ENCODE results near the gene TNNC1. TPM values are rescaled to one million over a fixed set of nuclear protein-coding genes. Genes with fewer than 3 reads are reported as not detected.

Gene TNNC1
- total and polyA plus RNA-seq, 10 of the 15 experiments (the other 5 are each of a cell fraction or from before 2014, with no cell fraction given), result 0.13 to 1.3 (median 0.53) TPM; not detected in 2

DNA sequence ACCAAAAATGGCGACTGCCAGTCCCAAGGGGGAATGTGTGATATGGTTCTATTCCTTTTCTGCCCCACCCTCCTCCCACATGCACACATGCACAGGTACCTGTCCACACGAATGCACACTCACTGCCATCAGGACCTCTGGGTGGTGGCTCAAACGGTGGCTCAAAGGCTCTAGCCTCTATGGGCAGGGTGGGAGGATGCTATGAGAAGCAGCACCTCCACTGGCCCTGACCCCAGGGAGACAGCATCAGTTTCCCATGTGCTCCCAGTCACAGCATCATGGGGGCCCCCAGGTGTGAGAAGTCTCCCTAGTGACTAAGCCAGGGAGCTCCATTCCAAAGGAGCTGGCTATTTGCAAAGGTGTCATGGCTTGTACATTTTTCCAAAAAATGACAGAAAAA is 24.8 kb downstream of the TNNC1 start:
- FAIRE-seq (no peak), ATAC-seq (peak; percentile 11; the same call in 2 of the 3 replicates), DNase-seq (ENCODE audit: low read depth, low spot score) (no peak)
- H3K4me3 ChIP-seq, result no peak overlapping the region
- H3K9me3 ChIP-seq (replicated peaks; ENCODE audit: control insufficient read depth, insufficient read depth, low read length), result no peaks in the 10 kb centered on the region
- no peaks in the 10 kb centered on the region for H4K20me1 ChIP-seq (ENCODE audit: control insufficient read depth, insufficient read depth)
- no peaks in the 10 kb centered on the region for H3K36me3 ChIP-seq (ENCODE audit: control insufficient read depth in 2 of 2, insufficient read depth in 2 of 2, low read length in 1 of 2)
- no TSS peak for BruUV-seq (replicated peaks)
- in situ Hi-C loops (cut with MboI) (no loop called here), intact Hi-C loops (cut with micrococcal nuclease; ENCODE audit: unreplicated experiment) (no loop called here)
- no peak overlapping the region for H3K27ac ChIP-seq (ENCODE audit: control insufficient read depth, insufficient read depth)
- RAD21 ChIA-PET (ENCODE audit: unreplicated experiment), result interaction anchor here (2.6 kb wide), 1 partner anchor 17 kb away, joined by 9 read pairs; the partner anchor contains the start of gene SEMA3G
- no peaks in the 10 kb centered on the region for H3K79me2 ChIP-seq (ENCODE audit: control insufficient read depth, insufficient read depth, low read length)
- no peaks in the 10 kb centered on the region for H3K27me3 ChIP-seq (replicated peaks in 1 of 2; ENCODE audit: control insufficient read depth in 2 of 2, insufficient read depth in 2 of 2, low read length in 1 of 2)
- no peak overlapping the region for H3K4me2 ChIP-seq (ENCODE audit: control insufficient read depth, insufficient read depth)
- no peak overlapping the region for H2AFZ ChIP-seq (ENCODE audit: control insufficient read depth, low read depth, low read length)
- CTCF ChIA-PET, result interaction anchor here (1.0 to 8.8 kb wide), 8 partner anchors 9 to 152 kb away, joined by 3 to 147 read pairs (median 6); partner anchors contain the start of genes SEMA3G and TNNC1
- no peak overlapping the region for H3K9ac ChIP-seq (ENCODE audit: control insufficient read depth, insufficient read depth, low read length)
- no peaks in the 10 kb centered on the region for H3K4me1 ChIP-seq (ENCODE audit: control insufficient read depth, insufficient read depth, low read length)
- TF ChIP-seq LARP7 (IDR thresholded peaks at IDR 0.05) (no peak), BACH1 (IDR thresholded peaks at IDR 0.05; ENCODE audit: borderline replicate concordance) (no peak), SPI1 (IDR thresholded peaks at IDR 0.05; ENCODE audit: borderline replicate concordance, insufficient read depth, low read depth, low read length) (no peak), FOXM1 (IDR thresholded peaks at IDR 0.05; ENCODE audit: low read depth, low read length) (no peak), BCL11A (IDR thresholded peaks at IDR 0.05; ENCODE audit: low read depth, low read length) (no peak), YBX1 (IDR thresholded peaks at IDR 0.05) (no peak)
- SMC1A ChIA-PET (ENCODE audit: uncharacterized antibody, unreplicated experiment), result interaction anchor here (1.0 to 2.6 kb wide), 3 partner anchors 16 to 20 kb away, joined by 5 to 14 read pairs (median 5); partner anchors contain the start of gene SEMA3G
- POLR2A ChIA-PET, result interaction anchor here (1.1 to 1.8 kb wide), 2 partner anchors 10 to 16 kb away, joined by 3 to 4 read pairs; no protein-coding TSS in a partner anchor
- 1% methylated on average over 3 of the region's 3 CpGs for WGBS (ENCODE audit: insufficient coverage, insufficient replicate concordance, low lambda C conversion rate, missing lambda C conversion rate)
